Activated naive CD4-positive, alpha-beta T cell treated with anti-CD3 and anti-CD28 coated beads, Interleukin-2, amount 50 U/mL, for 16 hours (primary cell): ENCODE results near the gene APPBP2.
"Not testable (repeated sequence)": the region's sequence is repeated elsewhere in the genome, so short reads cannot be mapped to it uniquely, and the experiment has no call there.

Source experiments
- DNase-seq: peaks from one replicate; pipeline ENCODE4 v3.0.0-alpha.2; 2020

Gene APPBP2

DNA sequence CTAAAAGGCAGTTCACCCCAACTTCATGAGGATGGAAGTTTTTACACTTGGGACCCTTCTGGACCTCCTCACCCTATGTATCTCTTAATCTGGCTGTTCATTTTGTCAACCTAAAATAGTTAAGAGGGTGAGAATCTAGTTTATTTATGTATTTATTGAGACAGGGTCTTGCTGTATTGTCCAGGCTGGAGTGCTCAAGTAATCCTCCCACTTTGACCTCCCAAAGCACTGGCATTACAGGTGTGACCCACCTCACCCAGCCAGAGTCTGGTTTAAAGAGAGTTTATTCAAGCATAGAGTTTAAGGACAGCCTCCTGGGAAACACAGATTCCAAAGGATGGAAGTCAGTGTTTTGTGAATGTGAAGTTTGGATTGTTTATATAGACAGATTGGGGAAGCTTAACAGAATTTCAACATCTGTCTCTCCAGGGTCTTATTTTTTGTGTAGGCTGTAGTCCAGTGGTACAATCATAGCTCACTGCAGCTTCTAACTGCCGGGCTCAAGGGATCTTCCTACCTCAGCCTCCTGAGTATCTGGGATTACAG lies 8.0 kb upstream of the APPBP2 start:
- no peak for DNase-seq

- DNase-seq, result no peak
These were observed 3.8 kb upstream of the APPBP2 start for GRCh38 chr17:60529806-60530205.

- DNase-seq, result no peak
These were observed 2.8 kb upstream of the APPBP2 start for GRCh38 chr17:60528828-60529227.

DNA sequence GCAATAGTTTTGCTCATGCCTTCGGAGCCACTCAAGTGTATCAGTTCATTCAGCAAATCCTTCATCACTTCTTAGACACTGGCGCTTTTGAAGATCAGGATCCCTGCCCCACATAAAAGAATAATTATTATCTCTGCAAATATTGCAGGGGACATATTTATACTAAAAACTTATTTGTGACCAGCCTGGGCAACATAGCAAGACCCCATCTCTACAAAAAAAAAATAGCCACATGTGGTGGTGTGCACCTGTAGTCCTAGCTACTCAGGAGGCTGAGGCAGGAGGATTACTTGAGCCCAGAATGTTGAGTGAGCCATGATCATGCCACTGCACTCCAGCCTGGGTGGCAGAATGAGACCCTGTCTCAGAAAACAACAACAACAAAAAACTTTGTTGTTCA lies 1.7 kb upstream of the APPBP2 start:
- no peak for DNase-seq

DNA sequence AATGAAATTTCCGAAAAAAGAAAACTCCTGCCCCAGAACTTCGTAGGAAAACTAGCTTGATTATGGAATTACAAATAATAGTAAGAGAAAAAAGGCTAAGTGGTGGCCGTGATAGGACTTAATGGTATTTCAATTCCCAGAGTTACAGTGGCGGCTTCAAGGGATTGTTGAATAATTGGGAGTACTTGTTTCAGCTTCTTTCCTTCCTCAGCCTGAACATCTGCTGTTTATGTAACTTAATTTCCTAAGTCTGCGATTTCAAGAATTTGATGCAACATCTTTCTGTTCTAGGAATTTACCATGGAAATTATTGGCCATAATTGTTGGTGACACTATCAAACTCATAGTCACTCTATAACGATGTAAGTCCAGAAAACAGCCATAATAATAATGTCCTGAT lies 684 bp upstream of the APPBP2 start:
- no peak for DNase-seq

DNA sequence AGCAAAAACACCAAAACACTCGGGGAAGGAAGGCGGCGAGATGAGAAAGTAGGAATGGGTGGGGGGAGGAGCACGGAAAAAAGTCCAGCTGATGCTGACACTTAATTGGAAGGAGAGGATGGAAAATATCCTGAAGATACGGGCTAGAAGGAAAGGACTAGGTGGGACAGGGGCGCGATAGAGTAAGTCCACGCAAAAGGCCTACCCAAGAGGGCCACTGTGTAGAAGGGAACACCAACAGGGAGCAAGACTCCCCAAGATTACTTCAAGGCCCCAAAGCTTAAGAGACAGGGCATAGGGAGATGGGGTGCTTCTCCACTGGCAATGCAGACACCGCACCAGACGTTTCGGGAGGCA lies 736 bp downstream of the APPBP2 start:
- DNase-seq, result no peak

DNA sequence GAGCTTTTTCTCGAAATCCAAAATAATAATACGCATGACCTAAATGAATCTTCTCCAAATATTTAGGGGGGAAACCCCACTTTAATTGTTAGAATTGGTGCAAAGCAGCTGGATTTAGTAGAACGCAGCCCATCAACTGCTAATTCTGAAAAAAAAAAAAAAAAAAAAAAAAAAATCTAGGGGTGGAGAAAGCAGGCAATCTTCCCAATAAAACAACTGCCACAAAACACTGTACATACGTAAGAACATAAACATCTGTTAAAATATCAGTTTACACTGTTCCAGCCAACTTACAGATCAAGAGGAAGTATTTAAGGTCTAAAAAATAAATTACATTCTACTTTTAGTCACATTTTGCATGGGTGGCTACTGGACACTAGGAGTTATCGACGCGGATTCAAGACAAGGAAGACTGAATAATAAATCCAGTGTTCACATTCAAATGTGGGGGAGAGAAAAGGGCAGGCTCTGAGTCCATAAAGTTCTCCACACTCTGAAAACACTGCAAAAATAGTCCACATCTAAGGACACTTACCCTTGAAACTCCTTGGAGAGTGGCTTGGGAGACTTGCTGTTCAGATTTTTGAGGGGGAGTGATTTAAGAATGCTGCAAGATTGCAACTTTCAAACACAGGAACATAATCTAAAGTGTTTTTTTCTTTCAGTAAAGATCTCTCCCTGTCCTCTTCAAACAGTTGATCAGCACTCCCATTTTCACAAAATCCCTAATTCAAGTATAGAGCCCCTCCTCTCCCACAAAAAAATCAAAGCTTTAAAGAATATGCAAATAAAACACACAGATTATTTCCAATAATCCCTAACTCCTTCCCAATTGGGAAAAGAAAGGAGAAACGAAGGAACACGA lies 1.3 kb downstream of the APPBP2 start:
- DNase-seq, result no peak

DNA sequence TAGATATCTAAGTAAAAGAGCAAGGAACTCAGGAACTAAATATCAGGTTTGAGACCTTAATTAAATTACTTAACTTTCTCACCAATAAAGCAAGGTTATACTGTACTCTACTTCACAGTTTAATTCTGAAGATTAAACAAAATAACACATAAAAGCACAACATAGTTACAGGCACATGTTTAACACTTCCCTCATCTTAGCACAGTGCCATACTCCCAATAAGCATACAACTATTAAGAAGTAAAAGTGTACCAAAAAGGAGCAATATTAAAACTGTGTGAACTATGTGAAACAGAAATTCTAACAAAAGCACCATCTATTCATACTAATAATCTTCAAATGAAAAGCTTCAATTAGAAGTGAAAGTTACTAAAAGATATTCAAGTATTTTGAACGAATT lies 2.2 kb downstream of the APPBP2 start:
- no peak for DNase-seq

- DNase-seq, result no peak
These were observed 3.0 kb downstream of the APPBP2 start for GRCh38 chr17:60522889-60523626.

GRCh38 chr17:60519795-60520194 lies 6.2 kb downstream of the APPBP2 start:
- no peak for DNase-seq

GRCh38 chr17:60515683-60516082 lies 10.4 kb downstream of the APPBP2 start:
- not testable (repeated sequence) for DNase-seq

- not testable (repeated sequence) for DNase-seq
These were observed 10.8 kb downstream of the APPBP2 start for GRCh38 chr17:60515199-60515598.

DNA sequence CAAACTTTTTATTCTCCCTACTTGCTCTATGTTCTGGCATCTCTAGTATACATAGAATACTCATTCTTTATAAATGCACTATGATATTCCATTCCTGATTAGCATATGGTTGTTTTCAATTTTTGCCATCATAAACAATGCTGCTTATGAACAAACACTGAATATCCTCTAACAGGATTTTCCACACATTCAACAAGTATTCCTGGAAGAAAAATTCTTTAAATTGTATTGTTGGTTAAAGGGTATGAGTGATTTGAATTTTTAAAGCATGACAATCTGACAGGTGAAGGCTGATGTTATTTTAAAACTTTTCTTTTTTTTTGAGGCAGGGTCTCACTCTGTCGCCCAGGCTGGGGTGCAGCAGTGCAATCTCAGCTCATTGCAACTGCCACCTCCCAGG lies 11.5 kb downstream of the APPBP2 start:
- DNase-seq, result no peak

- DNase-seq, result no peak
These were observed 12.0 kb downstream of the APPBP2 start for GRCh38 chr17:60514053-60514452.

DNA sequence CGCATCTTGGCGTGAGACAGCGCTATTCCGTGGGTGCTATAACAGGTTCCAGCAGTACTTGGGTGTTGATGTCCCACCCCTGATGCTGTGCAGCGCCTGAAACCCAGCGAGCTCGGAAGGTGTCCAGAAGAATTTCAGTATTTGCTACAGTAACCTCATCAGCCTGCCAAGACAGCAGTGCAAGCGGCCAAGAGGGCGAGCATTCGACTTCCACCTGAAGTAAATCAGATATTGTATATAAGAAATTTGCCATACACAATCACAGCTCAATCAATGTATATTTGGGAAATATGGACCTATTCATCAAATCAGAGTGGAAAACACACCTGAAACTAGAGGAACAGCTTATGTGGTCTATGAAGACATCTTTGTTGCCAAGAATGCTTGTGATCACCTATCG lies 13.0 kb downstream of the APPBP2 start:
- no peak for DNase-seq

- no peak for DNase-seq
These were observed 15.3 kb downstream of the APPBP2 start for GRCh38 chr17:60510723-60511122.

GRCh38 chr17:60510031-60510430 lies 16.0 kb downstream of the APPBP2 start:
- no peak for DNase-seq

DNA sequence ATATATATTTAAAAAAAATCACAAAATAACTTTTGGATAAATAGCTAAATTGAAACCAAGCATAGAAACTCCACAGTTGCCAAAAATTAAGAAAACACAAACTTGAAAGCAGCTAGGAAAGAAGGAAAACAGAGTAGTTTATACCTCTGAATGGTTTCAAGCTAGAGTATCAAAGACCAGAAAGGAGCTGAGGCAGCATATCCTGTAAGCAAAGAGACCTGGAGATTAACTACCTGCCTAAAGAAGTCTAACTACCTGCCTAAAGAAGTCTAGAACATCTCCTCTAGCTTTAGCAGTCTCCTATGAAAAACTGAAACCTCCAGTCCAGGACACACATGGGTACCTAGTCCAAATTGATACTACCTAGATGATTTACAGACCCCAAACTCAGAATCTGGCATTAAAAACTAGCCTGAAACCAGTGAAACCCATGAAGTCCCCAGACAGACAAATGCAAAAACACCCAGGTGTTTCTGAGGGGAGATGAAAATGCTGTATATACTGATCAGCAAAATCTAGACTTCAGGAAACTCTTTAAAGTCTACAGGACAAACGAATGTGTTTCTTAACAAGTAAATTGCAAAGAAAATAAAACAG lies 17.6 kb downstream of the APPBP2 start:
- DNase-seq, result no peak

- no peak for DNase-seq
These were observed 19.7 kb downstream of the APPBP2 start for GRCh38 chr17:60506312-60506711.

GRCh38 chr17:60502145-60502544 lies 23.9 kb downstream of the APPBP2 start:
- no peak for DNase-seq

DNA sequence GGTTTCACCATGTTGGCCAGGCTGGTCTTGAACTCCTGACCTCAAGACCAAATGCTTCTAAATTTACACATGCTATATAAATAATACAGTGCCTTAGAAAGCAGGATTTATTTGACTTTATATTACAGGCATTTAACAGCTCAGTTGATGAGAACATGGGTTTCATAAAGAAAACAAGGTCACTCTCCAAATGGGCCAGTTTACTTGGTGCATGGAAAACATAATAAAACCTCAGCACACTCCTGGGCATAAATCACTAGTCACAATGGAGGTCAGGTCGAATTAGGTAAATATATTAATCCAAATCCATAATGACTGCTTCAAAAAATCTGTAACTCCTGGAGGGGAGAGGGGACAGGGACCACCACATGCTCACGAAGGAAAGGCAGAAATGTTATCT lies 24.5 kb downstream of the APPBP2 start:
- no peak for DNase-seq

DNA sequence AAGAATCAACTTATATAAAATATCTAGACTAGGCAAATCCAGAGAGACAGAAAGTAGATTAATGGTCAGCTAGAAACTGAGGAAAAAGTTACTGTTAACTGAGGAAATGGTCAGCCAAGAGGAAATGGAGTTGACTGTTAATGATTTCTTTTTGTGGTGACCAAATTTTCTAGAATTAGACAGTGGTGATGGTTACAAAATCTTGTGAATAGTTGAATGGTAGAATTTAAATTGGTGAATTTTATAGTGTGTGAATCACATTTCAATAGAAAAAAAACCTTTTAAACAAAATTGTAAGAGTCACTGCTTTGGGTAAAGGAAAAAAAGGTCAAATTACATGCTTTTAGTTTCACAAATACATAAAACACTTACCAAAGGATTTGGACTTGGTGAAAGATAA lies 30.0 kb downstream of the APPBP2 start:
- DNase-seq, result no peak

GRCh38 chr17:60495260-60495659 lies 30.8 kb downstream of the APPBP2 start:
- no peak for DNase-seq

GRCh38 chr17:60493847-60494321 lies 32.2 kb downstream of the APPBP2 start:
- DNase-seq, result no peak
